C1 segment of cervical spinal cord (tissue), 14 donors: ENCODE results near the gene CCDC146.
"Not testable (repeated sequence)": the region's sequence is repeated elsewhere in the genome, so short reads cannot be mapped to it uniquely, and the experiment has no call there.

Source experiments
- DNase-seq, 14 donors: peaks; one replicate each; lab custom pipeline; 2025; lab: John Stamatoyannopoulos, UW

The CCDC146 gene, protein sequence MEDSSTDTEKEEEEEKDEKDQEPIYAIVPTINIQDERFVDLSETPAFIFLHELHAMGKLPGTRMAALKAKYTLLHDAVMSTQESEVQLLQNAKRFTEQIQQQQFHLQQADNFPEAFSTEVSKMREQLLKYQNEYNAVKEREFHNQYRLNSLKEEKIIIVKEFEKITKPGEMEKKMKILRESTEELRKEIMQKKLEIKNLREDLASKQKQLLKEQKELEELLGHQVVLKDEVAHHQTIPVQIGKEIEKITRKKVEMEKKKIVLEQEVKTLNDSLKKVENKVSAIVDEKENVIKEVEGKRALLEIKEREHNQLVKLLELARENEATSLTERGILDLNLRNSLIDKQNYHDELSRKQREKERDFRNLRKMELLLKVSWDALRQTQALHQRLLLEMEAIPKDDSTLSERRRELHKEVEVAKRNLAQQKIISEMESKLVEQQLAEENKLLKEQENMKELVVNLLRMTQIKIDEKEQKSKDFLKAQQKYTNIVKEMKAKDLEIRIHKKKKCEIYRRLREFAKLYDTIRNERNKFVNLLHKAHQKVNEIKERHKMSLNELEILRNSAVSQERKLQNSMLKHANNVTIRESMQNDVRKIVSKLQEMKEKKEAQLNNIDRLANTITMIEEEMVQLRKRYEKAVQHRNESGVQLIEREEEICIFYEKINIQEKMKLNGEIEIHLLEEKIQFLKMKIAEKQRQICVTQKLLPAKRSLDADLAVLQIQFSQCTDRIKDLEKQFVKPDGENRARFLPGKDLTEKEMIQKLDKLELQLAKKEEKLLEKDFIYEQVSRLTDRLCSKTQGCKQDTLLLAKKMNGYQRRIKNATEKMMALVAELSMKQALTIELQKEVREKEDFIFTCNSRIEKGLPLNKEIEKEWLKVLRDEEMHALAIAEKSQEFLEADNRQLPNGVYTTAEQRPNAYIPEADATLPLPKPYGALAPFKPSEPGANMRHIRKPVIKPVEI

GRCh38 chr7:77121860-77122681 lies at the start of gene CCDC146:
TSS of gene CCDC146 (plus strand) at chr7:77122615. CDS start at chr7:77167669, 45,054 bp downstream.
- peak; percentile 68 to 99 (median 94) for DNase-seq

DNA sequence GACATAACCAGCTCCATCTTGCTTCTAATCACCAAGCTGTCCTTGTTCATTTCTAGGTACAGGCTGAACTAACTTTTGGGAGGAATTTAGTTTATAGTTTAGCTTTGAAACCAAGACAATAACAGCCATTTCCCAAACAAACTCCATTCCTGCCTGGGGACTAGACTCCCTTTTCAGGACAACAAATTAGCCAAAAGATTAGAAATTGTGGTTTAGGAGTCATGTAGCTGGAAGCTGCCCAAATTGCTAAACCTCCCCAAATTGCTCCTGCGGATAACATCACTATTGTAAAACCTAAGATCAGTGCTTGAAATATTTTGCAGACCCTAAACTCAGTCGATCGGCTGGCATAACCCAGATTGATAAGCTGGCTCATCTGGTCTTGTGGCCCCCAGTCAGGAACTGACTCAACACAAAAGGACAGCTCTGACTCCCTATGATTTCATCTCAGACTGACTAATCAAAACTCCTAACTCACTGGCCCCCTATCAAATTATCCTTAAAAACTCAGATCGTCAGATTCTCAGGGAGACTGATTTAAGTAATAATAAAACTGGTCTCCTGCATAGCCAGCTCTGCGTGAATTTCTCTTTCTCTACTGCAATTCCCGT lies 47.5 kb upstream of the CCDC146 start:
- DNase-seq = not testable (repeated sequence)

DNA sequence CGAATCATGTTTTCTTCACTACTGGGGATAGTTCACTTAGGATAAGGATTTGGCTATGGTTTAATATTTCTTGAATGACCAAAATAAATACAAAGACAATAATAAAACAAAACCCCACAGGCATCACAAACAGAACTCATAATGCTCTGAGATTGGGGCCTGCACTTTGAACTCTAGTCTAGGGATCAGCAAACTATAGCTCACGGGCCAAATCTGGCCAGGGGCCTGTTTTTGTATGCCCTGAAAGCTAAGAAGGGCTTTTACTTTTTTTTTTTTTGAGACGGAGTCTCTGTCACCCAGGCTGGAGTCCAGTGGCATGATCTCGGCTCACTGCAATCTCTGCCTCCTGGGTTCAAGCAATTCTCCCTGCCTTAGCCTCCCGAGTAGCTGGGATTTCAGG lies 45.4 kb upstream of the CCDC146 start:
- DNase-seq = not testable (repeated sequence)

GRCh38 chr7:77079112-77079511 lies 43.3 kb upstream of the CCDC146 start:
- not testable (repeated sequence) for DNase-seq

DNA sequence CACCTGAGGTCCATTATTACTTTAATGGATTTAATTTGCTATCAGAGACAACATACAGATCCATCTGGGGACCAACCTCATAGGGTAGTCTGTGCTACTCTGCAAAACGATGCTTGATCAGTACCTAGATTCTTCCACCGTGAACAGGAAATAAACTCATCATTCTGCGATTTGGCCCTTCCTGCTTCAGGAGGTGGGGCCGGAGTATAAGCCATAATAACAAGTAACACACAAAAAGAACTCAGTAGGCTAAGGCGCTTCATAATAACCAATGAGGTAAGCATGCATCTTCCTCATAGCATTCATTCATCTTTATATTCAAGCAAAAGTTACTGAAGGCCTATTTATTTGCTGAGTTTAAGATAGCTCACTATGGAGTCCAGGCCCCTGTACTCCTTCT lies 42.8 kb upstream of the CCDC146 start:
- not testable (repeated sequence) for DNase-seq

DNA sequence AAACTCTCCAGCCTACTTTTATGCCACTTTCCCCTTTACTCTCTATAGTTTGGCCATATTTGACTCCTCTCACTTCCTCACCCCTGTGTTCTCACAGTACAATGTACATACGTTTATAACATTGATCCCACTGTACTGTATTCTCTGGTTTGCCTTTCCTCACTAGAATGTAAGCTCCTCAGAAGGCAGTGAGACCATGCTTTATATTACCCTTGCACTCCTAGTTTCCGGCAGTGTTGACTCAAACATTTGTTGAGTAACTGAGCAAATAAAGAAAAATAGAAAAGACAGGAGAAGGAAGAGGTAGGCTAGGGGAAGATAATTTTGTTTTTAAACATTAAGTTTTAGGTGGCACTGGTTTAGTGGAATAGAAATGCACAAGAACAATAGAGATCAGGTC lies 42.2 kb upstream of the CCDC146 start:
- not testable (repeated sequence) for DNase-seq

- not testable (repeated sequence) for DNase-seq
Measured at GRCh38 chr7:77082192-77082591, 40.2 kb upstream of the CCDC146 start.

- DNase-seq = not testable (repeated sequence)
Measured at GRCh38 chr7:77092301-77092700, 30.1 kb upstream of the CCDC146 start.

- DNase-seq = not testable (repeated sequence)
Measured at GRCh38 chr7:77100501-77100900, 21.9 kb upstream of the CCDC146 start.

DNA sequence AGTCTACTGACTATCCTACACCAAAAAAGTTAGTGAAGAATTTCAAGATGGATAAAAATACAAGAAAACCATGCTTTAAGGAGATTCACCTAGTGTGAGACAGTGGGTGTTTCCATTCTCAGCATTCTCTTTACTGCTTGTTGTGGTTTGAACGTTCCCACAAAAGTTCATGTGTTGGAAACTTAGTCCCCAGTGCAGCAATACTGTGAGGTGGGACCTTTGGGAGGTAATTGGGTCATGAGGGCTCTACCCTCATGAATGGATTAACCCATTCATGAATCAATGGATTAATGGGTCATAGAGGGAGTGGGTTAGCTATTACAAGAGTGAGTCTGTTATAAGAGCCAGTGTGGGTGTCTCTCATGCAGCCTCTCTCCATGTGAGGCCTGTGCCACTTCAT lies 21.2 kb upstream of the CCDC146 start:
- DNase-seq = not testable (repeated sequence)

DNA sequence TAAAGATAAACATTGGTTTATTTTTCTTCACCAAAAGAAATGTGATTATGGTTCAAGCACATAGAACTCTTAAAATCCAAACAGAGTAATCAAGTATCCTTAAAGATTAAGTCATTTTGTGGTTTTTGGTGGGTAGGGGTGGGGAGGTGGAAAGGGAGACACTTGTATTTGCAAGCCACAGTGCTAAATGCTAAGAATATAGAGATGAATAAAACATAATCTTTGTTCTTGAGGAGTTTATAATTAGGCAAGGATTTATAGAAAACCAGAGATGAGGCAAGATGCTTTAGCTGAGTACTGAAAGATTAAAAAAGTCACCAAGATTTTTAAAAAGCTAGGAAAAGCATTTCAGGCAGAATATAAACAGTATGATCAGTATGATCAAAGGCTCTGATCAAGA lies 19.7 kb upstream of the CCDC146 start:
- not testable (repeated sequence) for DNase-seq

DNA sequence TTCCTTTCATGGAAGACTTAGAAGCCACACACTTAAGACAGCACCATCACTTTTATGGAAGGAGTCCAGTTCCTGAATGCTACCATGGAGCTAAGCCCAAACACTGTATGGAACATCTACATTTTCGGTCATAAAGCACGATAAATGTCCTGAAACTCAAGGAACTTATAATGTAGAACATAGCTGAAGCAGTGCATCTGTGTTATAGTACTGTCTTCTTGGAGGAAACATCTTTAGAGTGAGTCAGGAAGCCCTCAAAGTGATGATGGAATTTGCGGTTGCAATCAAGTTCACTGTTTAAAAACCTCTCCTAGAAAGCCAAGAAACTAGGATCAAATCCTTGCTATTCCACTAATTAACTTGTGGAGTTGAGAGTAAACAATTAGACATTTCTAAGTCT lies 16.5 kb upstream of the CCDC146 start:
- DNase-seq = not testable (repeated sequence)

DNA sequence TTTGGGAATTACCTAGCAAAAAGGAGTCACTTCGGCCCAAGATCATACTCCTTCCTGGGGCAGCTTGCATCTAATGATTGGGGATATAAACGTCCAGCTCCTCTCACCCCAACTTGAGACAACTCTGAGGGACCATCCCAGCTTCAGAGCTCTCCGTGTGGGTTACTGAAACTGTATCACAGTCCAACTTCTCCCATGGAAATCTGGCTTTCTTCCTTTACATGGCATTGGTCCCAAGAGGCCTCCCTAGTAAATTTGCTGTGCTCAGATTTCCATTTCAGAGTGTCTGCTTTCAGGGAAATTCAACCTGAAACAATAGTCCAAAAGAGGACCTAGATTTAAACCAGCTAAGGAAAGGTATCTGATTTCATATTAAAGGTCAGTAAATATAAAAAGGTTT lies 14.8 kb upstream of the CCDC146 start:
- not testable (repeated sequence) for DNase-seq

DNA sequence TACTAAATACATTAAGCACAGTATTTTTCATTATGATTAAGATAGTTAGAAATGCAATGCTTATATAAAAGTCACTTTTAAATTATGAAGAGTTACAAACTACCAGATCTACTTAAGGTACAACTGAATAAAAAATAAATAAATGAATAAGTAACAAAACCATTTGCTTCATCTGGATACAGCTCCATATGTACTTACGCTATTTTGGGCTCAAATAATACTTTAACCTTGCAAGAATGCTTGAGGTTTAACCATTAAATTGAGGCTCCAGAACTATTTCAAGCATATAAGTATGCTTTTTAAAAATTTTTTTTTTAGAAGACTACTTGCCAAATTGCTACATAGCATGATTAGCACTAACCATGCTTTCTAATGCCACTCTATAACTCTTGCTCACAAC lies 14.1 kb upstream of the CCDC146 start:
- not testable (repeated sequence) for DNase-seq

- not testable (repeated sequence) for DNase-seq
Measured at GRCh38 chr7:77112719-77113306, 9.6 kb upstream of the CCDC146 start.

- not testable (repeated sequence) for DNase-seq
Measured at GRCh38 chr7:77125486-77125885, 3.1 kb downstream of the CCDC146 start.

DNA sequence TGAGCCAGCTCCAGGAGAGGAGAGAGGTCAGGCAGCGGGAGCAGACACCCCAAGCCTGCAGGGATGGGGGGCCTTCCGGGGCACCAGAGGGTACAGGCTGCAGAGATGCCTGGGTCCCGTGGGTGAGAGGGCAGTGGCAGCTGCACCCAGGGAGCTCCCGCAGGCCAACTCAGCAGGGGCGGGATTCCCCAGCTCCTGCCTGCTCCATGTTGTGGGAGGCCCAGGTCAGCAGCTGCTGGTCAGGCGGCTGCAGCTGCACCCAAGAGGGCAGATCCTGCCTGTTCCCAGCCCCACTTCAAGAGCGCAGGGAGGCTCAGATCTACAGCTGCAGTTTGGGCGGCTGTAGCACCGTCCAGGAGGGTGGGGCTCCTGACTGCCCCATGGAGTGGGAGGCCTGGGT lies 4.6 kb downstream of the CCDC146 start:
- peak in 4 of 14 donors; percentile 1 to 36 (median 8) for DNase-seq

GRCh38 chr7:77128582-77129410 lies 6.4 kb downstream of the CCDC146 start:
- DNase-seq = peak in 6 of 14 donors; percentile 3 to 24 (median 14)

DNA sequence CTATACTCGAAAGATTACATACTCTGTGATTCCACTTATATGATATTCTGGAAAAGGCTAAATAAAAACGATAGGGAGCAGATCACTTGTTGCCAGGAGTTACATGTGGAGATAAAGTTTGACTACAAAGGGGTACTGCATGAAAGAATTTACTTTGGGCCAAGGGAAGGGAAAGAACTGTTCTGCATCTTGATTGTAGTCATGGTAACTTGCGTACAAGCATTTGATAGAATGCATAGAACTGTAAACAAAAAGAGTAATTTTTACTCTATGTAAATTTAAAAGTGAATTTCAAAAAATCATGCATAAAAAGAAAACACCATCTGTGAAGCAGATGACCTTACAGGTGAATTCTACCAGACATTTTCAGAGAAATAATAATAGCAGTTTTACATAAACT lies 9.4 kb downstream of the CCDC146 start:
- DNase-seq = not testable (repeated sequence)
